Measurements from ENCODE around the gene RPS15.
A peak's percentile ranks its signal among the peaks of the same experiment; 100 is the strongest.

The RPS15 gene

DNA sequence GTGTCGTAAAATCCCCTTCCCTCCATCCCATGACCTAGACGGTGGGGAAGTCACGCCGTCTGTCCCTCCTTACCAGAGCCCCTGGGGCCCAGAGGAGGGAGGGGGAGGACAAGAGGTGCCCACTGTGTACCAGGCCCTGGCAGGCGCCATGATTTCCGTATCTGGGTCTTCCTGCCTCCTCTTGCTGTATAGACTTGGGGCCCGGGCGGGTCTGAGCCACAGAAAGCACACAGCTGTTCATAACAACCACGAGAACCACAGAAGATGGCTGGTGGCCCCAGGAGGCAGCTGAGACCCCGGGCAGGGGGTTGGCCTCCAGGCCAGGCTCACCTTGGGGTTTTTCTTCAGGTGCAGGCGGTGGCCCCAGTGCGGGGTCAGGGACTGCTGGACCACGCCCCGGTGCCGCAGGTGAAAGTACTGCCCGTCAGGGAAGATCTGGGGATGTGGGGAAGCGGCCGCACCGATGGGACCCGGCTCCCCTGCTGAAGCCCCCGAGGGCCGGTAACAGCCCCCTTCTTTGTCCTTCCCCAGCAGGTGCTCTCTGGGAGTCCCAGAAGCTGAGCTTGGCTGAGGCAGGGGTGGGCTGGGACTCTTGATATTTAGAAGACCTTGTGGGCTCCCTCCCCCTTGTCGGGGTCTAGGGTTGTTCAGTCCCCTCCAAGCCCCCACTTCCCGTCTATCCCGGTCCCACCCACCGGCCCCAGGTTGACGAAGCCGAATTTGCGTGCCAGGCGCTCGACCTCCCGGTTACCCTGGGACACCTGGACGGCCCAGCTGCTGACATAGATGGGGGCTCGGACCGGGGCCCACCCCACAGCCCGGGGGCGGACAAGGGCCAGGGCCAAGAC, 51.5 kb downstream of the RPS15 start:
- no peaks in the 10 kb centered on the region for H3F3A ChIP-seq (ENCODE audit: insufficient read depth, low read length)
- no peaks in the 10 kb centered on the region for H3K79me2 ChIP-seq (ENCODE audit: low read length)
- H3K4me3 ChIP-seq (ENCODE audit: low read length) = peak overlapping the region; percentile 72
- H3K27me3 ChIP-seq (replicated peaks; ENCODE audit: insufficient read depth, low read length) = peaks cover 79% of the 10 kb centered on the region
- H3K9me2 ChIP-seq (replicated peaks; ENCODE audit: insufficient read depth, low read length) = no peaks in the 10 kb centered on the region
- peak overlapping the region; percentile 99 for H3K4me2 ChIP-seq (ENCODE audit: low read depth, low read length)
- no peak for DNase-seq
- H4K20me1 ChIP-seq (ENCODE audit: insufficient read depth, low read length) = no peaks in the 10 kb centered on the region
- H3K9ac ChIP-seq (ENCODE audit: low read length) = peak overlapping the region; percentile 60
- TF ChIP-seq EZH2 (optimal IDR thresholded peaks at IDR 0.05; ENCODE audit: low read depth, low read length) (no peak), EZH2phosphoT487 (IDR thresholded peaks at IDR 0.05; ENCODE audit: low read length) (no peak)
- TF ChIP-seq, protein P1, sequence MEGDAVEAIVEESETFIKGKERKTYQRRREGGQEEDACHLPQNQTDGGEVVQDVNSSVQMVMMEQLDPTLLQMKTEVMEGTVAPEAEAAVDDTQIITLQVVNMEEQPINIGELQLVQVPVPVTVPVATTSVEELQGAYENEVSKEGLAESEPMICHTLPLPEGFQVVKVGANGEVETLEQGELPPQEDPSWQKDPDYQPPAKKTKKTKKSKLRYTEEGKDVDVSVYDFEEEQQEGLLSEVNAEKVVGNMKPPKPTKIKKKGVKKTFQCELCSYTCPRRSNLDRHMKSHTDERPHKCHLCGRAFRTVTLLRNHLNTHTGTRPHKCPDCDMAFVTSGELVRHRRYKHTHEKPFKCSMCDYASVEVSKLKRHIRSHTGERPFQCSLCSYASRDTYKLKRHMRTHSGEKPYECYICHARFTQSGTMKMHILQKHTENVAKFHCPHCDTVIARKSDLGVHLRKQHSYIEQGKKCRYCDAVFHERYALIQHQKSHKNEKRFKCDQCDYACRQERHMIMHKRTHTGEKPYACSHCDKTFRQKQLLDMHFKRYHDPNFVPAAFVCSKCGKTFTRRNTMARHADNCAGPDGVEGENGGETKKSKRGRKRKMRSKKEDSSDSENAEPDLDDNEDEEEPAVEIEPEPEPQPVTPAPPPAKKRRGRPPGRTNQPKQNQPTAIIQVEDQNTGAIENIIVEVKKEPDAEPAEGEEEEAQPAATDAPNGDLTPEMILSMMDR (IDR thresholded peaks at IDR 0.05; ENCODE audit: low read length) = no peak
- no peaks in the 10 kb centered on the region for H3K36me3 ChIP-seq (replicated peaks; ENCODE audit: insufficient read depth, low read length)
- H2AFZ ChIP-seq (ENCODE audit: low read length) = peak overlapping the region; percentile 88
- H3K9me3 ChIP-seq (replicated peaks; ENCODE audit: insufficient read depth, low read length) = no peaks in the 10 kb centered on the region
- no peak overlapping the region for H3K27ac ChIP-seq (ENCODE audit: low read length)
- H3K4me1 ChIP-seq (ENCODE audit: low read length) = peaks cover 10% of the 10 kb centered on the region

Data from MM.1S (cell line).